Smooth muscle cell (in vitro differentiated cells): ENCODE results near the gene GH1. TPM values are rescaled to one million over a fixed set of nuclear protein-coding genes. Genes with fewer than 3 reads are reported as not detected.

Experiments used
- DNase-seq: peaks from one replicate; lab custom pipeline; 2025; ENCODE audit not compliant: unreplicated experiment; lab: John Stamatoyannopoulos, UW
- H2AFZ ChIP-seq: fragments of 200-600 bp; sonication (generic); 2 replicates; pipeline ENCODE4 v1.6.0; 2016; ENCODE audit warnings: antibody characterized with exemption, low read depth, mild to moderate bottlenecking
- H3F3A ChIP-seq: fragments of 200-600 bp; sonication (generic); 2 replicates; pipeline ENCODE4 v1.6.0; 2017; ENCODE audit warnings: antibody characterized with exemption, low read depth
- H3K27ac ChIP-seq: fragments of 200-600 bp; sonication (generic); 2 replicates; pipeline ENCODE4 v1.5.1; 2016; ENCODE audit warnings: low read depth, mild to moderate bottlenecking
- H3K27me3 ChIP-seq: fragments of 200-600 bp; sonication (generic); 2 replicates; pipeline ENCODE4 v1.6.1; 2016; ENCODE audit warnings: low read depth, mild to moderate bottlenecking
- H3K36me3 ChIP-seq: fragments of 200-600 bp; sonication (generic); 2 replicates; pipeline ENCODE4 v1.5.1; 2016; ENCODE audit warnings: low read depth
- H3K4me1 ChIP-seq: fragments of 200-600 bp; sonication (generic); 2 replicates; pipeline ENCODE4 v1.5.1; 2016; ENCODE audit warnings: low read depth
- H3K4me2 ChIP-seq: fragments of 200-600 bp; sonication (generic); 2 replicates; pipeline ENCODE4 v1.6.0; 2016; ENCODE audit warnings: mild to moderate bottlenecking
- H3K4me3 ChIP-seq: fragments of 200-600 bp; sonication (generic); 2 replicates; pipeline ENCODE4 v1.5.1; 2016; ENCODE audit warnings: mild to moderate bottlenecking
- H3K79me2 ChIP-seq: fragments of 200-600 bp; sonication (generic); 2 replicates; pipeline ENCODE4 v1.6.0; 2016; ENCODE audit warnings: low read depth, mild to moderate bottlenecking
- H3K9ac ChIP-seq: fragments of 200-600 bp; sonication (generic); 2 replicates; pipeline ENCODE4 v1.6.0; 2016; ENCODE audit warnings: low read depth
- H3K9me3 ChIP-seq: fragments of 200-600 bp; sonication (generic); replicated peaks from 2 replicates; pipeline ENCODE4 v1.5.1; 2016; ENCODE audit warnings: low read depth
- H4K20me1 ChIP-seq: fragments of 200-600 bp; sonication (generic); 2 replicates; pipeline ENCODE4 v1.6.0; 2016; ENCODE audit warnings: low read depth
- WGBS: methylation state at CpG from one replicate; pipeline ENCODE4 v1.1.7; 2016; ENCODE audit warnings: low lambda C conversion rate; 5-methylcytosine and 5-hydroxymethylcytosine counted together
- polyA plus RNA-seq: library from polyadenylated mRNA; unstranded; fragments of >200 nt; fragmentation: Nextera tagmentation; extraction: Ambion mirVana; gene quantifications from 2 replicates; pipeline ENCODE4 v1.2.1, GENCODE V29; 2016
- total RNA-seq: library from RNA; depleted of rRNA; stranded (reverse); fragments of >200 nt; gene quantifications from 2 replicates; pipeline ENCODE4 v1.2.3, GENCODE V29; 2014
- TF ChIP-seq, protein P1 (sequence below): fragments of 200-600 bp; sonication (generic); IDR thresholded peaks from 2 replicates; pipeline ENCODE4 v1.5.1; 2017; ENCODE audit warnings: borderline replicate concordance, mild to moderate bottlenecking, antibody characterized with exemption; ENCODE audit not compliant: insufficient read depth, poor library complexity, severe bottlenecking

The GH1 gene
- total and polyA plus RNA-seq, 2 experiments from 2014 or later, result not detected

- DNase-seq, result no peak
- no peaks in the 10 kb centered on the region for H3K36me3 ChIP-seq
- no peak overlapping the region for H3K27ac ChIP-seq
- no peak overlapping the region for H2AFZ ChIP-seq
- H3K9ac ChIP-seq, result no peak overlapping the region
- H3K27me3 ChIP-seq, result no peaks in the 10 kb centered on the region
- H3K9me3 ChIP-seq, result no peaks in the 10 kb centered on the region
- H3K4me1 ChIP-seq, result no peaks in the 10 kb centered on the region
- TF ChIP-seq, protein P1, sequence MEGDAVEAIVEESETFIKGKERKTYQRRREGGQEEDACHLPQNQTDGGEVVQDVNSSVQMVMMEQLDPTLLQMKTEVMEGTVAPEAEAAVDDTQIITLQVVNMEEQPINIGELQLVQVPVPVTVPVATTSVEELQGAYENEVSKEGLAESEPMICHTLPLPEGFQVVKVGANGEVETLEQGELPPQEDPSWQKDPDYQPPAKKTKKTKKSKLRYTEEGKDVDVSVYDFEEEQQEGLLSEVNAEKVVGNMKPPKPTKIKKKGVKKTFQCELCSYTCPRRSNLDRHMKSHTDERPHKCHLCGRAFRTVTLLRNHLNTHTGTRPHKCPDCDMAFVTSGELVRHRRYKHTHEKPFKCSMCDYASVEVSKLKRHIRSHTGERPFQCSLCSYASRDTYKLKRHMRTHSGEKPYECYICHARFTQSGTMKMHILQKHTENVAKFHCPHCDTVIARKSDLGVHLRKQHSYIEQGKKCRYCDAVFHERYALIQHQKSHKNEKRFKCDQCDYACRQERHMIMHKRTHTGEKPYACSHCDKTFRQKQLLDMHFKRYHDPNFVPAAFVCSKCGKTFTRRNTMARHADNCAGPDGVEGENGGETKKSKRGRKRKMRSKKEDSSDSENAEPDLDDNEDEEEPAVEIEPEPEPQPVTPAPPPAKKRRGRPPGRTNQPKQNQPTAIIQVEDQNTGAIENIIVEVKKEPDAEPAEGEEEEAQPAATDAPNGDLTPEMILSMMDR, result no peak
- no peaks in the 10 kb centered on the region for H3K79me2 ChIP-seq
- 91% methylated on average over 21 of the region's 21 CpGs for WGBS
- H3F3A ChIP-seq, result no peaks in the 10 kb centered on the region
- no peak overlapping the region for H3K4me2 ChIP-seq
- H3K4me3 ChIP-seq, result no peak overlapping the region
- no peaks in the 10 kb centered on the region for H4K20me1 ChIP-seq
These were observed 15.8 kb upstream of the GH1 start for GRCh38 chr17:63934183-63935112.

GRCh38 chr17:63933598-63933997 is 15.0 kb upstream of the GH1 start:
- Histone ChIP-seq H3K36me3 (no peaks in the 10 kb centered on the region), H3K27me3 (no peaks in the 10 kb centered on the region), H3K4me2 (no peak overlapping the region), H3K4me3 (no peak overlapping the region), H3K4me1 (no peaks in the 10 kb centered on the region), H3K9me3 (no peaks in the 10 kb centered on the region), H3F3A (no peaks in the 10 kb centered on the region), H3K9ac (no peak overlapping the region), H3K79me2 (no peaks in the 10 kb centered on the region), H3K27ac (no peak overlapping the region), H2AFZ (no peak overlapping the region), H4K20me1 (no peaks in the 10 kb centered on the region)
- TF ChIP-seq, protein P1, result no peak
- WGBS, result 92% methylated on average over 8 of the region's 8 CpGs
- DNase-seq, result no peak

DNA sequence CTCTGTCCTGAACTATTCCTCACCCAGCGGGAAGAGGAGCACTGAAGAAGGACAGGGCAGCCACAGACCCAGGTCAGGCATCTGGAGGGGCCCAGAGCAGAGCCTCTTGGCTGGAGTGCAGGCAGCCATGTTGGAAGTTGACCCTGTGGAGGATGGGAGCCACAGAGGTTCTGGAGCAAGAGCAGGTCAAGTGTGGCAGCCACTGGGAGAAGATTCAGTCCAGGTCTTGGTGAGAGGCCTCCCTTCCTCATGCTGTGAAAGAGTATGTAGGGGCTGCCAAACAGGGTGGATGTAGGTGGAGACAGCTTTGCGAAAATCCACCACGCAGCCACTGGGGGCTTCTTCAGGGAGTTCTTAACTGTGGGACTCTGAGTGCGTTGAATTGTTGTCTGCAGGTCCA is 14.1 kb upstream of the GH1 start:
- Histone ChIP-seq H3K4me2 (no peak overlapping the region), H3K9me3 (no peaks in the 10 kb centered on the region), H3K4me3 (no peak overlapping the region), H3K36me3 (no peaks in the 10 kb centered on the region), H3K9ac (no peak overlapping the region), H3K27ac (no peak overlapping the region), H3F3A (no peaks in the 10 kb centered on the region), H3K27me3 (no peaks in the 10 kb centered on the region), H4K20me1 (no peaks in the 10 kb centered on the region), H3K79me2 (no peaks in the 10 kb centered on the region), H3K4me1 (no peaks in the 10 kb centered on the region), H2AFZ (no peak overlapping the region)
- WGBS, result 96% methylated on average over 4 of the region's 4 CpGs
- DNase-seq, result no peak
- TF ChIP-seq, protein P1, result no peak
